ENCODE data around the gene LINS1.

The LINS1 gene

DNA sequence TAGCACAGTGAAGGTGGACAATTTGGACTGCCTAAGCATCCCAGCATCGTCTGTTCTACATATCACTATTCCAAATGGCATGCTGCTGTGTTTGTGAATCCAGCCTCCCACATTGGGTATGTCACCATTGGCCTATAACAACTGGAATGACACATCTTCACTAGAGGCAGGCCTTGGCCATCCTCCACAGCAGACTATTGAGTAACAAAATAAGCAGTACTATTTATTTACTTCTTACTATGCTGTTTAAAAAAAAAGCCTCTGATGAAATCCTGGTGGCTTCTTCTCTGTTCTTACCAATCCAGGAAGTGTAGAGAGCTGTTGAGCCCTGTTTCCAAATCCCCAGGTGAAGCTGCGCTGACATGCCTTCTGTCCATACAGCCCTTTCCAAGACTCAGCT lies 42.7 kb downstream of the LINS1 start:
- DNase-seq (ENCODE audit: low spot score) = no peak

DNA sequence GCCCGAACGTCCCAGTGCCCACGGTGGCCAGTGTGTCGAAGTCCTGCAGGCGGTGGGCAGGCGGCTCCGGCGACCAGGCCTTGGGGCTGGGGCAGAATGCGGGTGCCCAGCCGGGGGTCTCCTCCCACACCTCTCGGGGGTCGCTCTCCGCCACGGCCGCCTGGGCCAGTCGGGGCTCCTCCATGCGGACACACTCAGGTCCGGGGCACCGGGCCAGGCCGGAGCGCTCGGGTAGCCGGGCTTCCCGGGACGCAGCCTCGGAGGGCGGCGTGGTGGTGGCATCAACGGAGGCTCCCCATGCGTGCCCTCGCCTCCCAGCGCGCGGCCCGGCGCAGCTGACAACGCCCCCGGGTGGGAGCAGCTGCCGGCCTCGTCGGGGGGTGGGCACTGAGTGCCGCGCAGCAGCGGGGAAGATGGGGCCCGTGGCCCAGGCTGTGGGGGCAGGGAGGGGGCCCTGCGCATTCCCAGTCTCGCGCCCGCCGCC lies 43.2 kb downstream of the LINS1 start:
- DNase-seq (ENCODE audit: low spot score) = no peak

GRCh38 chr15:100553468-100553867 lies 48.5 kb downstream of the LINS1 start:
- DNase-seq (ENCODE audit: low spot score) = no peak

DNA sequence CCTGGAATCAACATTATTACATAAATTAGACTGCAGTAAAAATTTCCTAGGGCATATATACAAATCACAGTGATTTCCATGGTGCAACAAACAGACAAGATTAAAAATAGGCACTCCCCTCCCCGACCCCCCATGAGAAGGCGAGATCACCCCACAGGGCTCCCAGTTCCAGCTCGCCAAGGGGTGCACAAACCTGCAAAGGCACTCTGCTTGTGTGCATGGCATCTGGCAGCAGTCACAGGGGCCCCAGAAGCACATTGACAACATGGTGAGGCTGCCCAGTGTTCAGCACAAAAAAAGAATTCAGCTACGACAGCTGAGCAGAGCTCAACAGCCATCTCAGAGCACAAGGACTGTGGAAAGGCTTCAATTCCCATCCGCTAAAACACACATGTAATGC lies 54.0 kb downstream of the LINS1 start:
- DNase-seq (ENCODE audit: low spot score) = no peak

GRCh38 chr15:100544946-100545345 lies 57.0 kb downstream of the LINS1 start:
- no peak for DNase-seq (ENCODE audit: low spot score)

GRCh38 chr15:100544338-100544841 lies 57.6 kb downstream of the LINS1 start:
- no peak for DNase-seq (ENCODE audit: low spot score)

DNA sequence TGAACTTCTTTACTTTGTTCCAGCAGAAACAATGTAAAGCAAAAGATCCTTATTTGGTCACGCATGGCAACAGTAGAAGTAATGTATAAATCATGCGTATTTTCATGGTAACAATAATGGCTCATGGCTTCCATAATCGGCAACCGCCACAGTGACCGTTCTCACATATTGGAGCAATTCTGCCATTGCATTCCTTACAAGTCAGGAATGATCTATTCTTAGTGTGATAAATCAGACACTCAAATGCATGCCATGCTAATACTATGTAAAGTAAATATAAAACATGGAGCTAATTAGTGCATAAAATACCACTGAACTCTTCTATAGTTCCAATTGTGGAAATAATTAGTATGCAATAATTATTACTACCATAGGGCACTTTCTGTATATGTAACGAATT lies 59.7 kb downstream of the LINS1 start:
- no peak for DNase-seq (ENCODE audit: low spot score)

GRCh38 chr15:100537331-100537730 lies 64.7 kb downstream of the LINS1 start:
- no peak for DNase-seq (ENCODE audit: low spot score)

- DNase-seq (ENCODE audit: low spot score) = no peak
These were observed 65.3 kb downstream of the LINS1 start for GRCh38 chr15:100536733-100537132.

DNA sequence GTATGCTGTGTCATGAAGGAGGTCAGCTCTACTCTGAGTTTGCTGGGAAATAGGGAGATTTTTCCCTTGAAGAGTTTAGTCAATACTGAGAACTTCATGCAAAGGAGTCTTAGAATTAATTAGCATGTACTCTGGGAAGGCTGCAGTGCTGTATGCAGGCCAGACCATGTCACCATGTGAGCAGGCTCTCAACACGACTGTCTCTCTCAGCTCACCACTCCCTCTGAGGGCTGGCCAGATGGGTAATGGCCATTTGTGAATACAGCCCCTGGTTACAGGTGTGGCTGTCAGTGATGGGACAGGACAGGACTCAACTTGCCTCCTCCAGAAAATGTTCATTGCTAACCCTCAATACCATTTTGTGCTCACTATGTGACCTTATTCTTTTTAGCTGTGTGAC lies 68.1 kb downstream of the LINS1 start:
- DNase-seq (ENCODE audit: low spot score) = no peak

GRCh38 chr15:100531823-100532327 lies 70.1 kb downstream of the LINS1 start:
- DNase-seq (ENCODE audit: low spot score) = no peak

GRCh38 chr15:100531204-100531603 lies 70.8 kb downstream of the LINS1 start:
- no peak for DNase-seq (ENCODE audit: low spot score)

DNA sequence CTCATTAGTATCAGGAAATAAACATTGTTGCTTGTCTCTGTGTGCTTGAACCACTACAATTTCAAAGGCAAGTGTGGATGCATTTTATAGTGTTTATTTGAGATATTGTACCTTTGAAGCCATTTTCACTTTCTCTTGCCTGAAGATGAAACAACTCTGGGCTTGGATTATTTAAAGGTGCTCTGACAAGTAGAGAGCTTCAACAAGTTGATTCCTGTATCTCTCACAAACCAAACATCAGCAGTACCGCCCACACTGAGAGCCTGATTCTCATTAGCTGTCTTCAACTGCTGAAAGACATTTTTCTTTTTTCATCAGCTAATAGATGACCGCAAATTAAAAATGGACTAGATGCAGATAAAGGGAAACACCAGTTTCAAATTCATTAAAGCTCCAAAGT lies 72.4 kb downstream of the LINS1 start:
- no peak for DNase-seq (ENCODE audit: low spot score)

DNA sequence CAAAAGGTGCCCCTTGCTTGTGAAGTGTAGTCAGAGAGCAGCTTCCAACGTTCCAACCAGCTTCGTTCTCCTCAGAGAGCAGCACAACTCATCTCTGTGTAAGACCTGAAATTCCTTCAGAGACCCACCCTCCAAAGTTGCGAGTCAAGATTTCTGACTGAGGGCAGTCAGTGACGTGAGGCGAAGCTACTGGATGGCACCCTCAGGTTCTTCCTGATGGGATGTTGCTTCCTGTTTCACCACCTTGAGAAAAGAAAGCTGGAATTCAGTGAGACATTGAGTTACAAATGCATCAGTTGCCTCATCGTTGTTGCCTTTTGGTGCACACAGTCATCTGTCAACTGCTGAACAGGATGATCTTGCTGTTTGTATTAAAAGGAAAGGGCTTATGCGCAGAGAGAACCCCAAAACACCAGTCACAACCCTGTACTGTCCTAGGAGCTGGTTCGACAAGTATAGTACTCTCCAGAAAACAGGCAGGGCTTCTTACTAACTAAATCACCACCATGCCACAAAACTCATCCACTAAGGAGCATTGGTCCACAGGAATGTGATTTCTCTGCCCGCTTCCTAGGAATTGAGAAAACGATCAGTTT lies 73.1 kb downstream of the LINS1 start, which contains the start of gene CERS3:
CERS3 (minus strand) TSS at position 118 of the 596 bp plus-strand sequence. CDS start 27,101 bp downstream, outside the sequence.
- DNase-seq (ENCODE audit: low spot score) = no peak

DNA sequence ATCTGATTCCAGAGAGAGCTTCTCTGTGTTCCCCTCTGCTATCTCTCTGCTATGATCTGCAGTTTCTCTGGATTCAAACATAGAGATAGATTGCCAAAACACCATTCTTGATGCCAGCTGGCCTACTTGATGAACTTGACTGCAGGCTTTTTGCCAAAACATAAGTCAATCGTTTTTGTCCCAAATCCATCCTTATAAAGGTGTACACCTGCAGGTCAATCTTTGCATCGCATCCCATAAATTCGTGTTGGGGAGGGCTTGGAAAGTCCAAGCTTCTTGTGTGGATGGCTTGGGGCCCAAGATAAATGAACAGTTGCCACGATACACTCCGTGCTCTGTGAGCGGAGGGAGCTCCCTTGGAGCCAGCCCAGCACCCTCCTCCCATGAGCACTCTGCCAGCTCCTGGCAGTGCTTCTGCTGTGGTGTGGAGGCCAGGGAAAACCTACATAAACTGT lies 75.9 kb downstream of the LINS1 start:
- no peak for DNase-seq (ENCODE audit: low spot score)

GRCh38 chr15:100525436-100525835 lies 76.5 kb downstream of the LINS1 start:
- no peak for DNase-seq (ENCODE audit: low spot score)

- no peak for DNase-seq (ENCODE audit: low spot score)
These were observed 77.7 kb downstream of the LINS1 start for GRCh38 chr15:100524326-100524725.

GRCh38 chr15:100521907-100522306 lies 80.1 kb downstream of the LINS1 start:
- no peak for DNase-seq (ENCODE audit: low spot score)

GRCh38 chr15:100520132-100520921 lies 81.7 kb downstream of the LINS1 start:
- no peak for DNase-seq (ENCODE audit: low spot score)

DNA sequence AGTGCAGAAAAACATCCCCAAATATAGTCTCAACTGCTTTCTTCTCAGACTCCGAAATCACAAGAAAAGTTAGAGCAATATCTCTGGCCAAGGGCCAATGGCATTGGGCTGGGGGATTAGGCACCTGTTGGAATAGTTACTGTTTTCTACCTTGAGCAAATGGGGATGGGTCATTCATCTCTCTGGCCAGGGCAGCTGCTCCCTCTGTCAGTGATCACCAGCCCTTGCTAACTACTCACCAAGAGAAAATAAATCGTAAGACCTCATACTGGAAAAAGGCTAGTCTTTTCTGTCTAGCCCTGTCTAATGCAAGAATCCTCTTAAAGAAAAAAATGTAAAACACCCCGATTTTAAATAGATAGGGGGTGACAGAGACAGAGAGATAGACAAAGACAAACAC lies 84.1 kb downstream of the LINS1 start:
- DNase-seq (ENCODE audit: low spot score) = no peak
